Epithelial cell of proximal tubule (primary cell): ENCODE data around the gene DBR1. TPM values are rescaled to one million over a fixed set of nuclear protein-coding genes. Genes with fewer than 3 reads are reported as not detected.
A peak's percentile ranks its signal among the peaks of the same experiment; 100 is the strongest.

Experiments
- DNase-seq: peaks from one replicate; pipeline ENCODE4 v3.0.0-alpha.2; 2011; ENCODE audit warnings: low read depth
- H3K4me3 ChIP-seq: 2 replicates; pipeline ENCODE4 v1.5.1; 2011; ENCODE audit warnings: low read depth, mild to moderate bottlenecking, low read length
- total RNA-seq: library from RNA; depleted of rRNA; stranded (reverse); fragments of >200 nt; gene quantifications from 2 replicates; pipeline ENCODE4 v1.2.3, GENCODE V29; 2015
- TF ChIP-seq, protein P1 (sequence below): conservative IDR thresholded peaks from 2 replicates; pipeline ENCODE4 v1.5.1; 2012; ENCODE audit warnings: low read depth, mild to moderate bottlenecking, low read length

Gene DBR1
- total RNA-seq, 1 donor from 2014 or later = 11.8 TPM

DNA sequence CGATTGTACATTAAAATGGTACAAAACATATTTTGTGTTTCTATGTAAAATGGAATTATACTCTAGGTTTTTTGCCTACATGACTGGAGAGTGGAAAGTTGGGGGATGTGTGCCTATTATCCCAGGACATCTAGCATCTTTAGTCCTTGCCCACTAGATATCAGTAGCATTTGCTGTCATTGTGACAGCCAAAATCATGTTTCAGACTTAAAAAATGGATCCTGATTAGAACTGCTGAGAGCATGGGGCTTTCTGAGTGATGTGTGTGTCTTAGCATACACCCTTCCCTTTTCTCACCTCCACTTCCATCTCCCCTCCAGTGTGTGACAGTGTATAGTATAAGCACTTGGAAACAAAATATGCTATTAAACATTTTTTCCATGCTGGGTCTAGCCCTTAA lies 25.7 kb upstream of the DBR1 start:
- no peak overlapping the region for H3K4me3 ChIP-seq
- TF ChIP-seq, protein P1, sequence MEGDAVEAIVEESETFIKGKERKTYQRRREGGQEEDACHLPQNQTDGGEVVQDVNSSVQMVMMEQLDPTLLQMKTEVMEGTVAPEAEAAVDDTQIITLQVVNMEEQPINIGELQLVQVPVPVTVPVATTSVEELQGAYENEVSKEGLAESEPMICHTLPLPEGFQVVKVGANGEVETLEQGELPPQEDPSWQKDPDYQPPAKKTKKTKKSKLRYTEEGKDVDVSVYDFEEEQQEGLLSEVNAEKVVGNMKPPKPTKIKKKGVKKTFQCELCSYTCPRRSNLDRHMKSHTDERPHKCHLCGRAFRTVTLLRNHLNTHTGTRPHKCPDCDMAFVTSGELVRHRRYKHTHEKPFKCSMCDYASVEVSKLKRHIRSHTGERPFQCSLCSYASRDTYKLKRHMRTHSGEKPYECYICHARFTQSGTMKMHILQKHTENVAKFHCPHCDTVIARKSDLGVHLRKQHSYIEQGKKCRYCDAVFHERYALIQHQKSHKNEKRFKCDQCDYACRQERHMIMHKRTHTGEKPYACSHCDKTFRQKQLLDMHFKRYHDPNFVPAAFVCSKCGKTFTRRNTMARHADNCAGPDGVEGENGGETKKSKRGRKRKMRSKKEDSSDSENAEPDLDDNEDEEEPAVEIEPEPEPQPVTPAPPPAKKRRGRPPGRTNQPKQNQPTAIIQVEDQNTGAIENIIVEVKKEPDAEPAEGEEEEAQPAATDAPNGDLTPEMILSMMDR = no peak
- DNase-seq = no peak

DNA sequence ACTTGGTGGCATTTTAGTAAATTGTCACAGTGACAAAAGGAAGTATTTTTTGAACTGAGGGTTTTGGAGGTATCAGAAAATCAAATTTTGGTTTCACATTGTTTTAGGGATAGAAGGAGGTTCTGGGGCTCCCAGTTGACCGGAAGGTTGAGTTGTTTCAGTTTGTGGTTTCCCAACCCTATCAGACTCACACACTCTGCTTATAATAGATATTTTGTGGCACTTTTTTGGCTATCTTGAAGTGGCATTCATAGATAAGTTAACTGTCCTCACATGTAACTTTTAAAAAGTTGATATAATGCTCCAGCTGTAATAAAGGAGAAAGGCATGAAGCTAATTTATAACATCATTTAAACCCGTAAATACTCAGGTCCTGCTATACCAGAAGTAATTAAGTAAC lies 25.1 kb upstream of the DBR1 start:
- no peak overlapping the region for H3K4me3 ChIP-seq
- TF ChIP-seq, protein P1 = no peak
- no peak for DNase-seq

DNA sequence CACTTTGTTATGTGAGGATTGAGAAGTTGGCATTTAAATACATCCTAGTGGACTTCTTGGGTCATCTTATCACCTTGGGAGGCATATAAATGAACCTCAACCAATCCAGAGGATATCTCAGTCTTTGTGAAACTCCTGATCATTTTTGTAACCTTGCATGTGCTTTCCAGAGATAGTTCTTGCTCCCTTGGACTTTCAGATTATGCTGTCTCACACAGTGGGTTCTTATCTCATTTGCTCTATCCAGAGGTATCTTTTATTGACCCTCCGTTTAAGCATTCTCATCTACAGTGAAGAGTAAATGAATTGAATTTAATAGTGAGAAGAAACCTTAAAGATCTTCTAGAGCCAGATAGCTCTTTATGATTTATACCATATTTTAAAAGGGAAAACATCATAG lies 22.8 kb upstream of the DBR1 start:
- no peak overlapping the region for H3K4me3 ChIP-seq
- TF ChIP-seq, protein P1 = no peak
- DNase-seq = no peak

DNA sequence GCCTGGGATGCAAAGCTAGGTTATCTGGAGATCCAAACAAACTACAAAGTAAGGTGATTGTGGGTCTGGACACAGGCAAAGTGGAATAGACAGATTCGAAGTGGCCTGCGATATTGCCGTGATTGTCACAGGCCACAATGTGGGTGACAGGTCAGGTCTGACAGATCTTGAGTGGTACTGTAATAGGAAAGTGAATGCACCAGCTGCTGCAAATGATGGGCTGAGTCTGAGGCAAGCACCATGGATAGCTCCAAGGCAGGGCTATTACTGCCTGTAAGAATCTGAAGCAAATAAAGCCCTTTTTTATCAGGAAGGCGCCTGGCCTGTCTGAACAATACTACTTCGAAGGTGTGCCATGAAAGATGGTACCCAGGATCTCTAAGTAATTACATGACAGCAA lies 22.3 kb upstream of the DBR1 start:
- no peak overlapping the region for H3K4me3 ChIP-seq
- DNase-seq = no peak
- TF ChIP-seq, protein P1 = no peak

DNA sequence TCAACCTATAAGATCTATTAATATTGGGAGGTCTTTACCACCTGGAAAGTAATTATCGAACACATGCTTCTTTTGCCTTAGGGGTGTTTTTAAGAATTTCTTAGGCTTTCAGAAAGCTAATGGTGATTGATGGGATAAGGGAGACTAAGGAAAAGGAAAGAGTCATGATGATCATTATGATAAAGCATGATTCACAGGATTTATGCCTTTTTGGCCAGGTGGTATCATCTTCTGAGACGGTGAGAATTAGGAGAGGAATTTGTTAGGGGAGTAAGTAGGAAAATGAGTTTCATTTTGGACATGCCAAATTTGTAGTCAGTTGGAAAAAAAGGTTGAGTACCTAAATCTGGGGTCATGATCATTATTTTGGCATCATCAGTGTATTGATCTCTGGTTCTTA lies 21.3 kb upstream of the DBR1 start:
- TF ChIP-seq, protein P1 = no peak
- DNase-seq = no peak
- no peak overlapping the region for H3K4me3 ChIP-seq

DNA sequence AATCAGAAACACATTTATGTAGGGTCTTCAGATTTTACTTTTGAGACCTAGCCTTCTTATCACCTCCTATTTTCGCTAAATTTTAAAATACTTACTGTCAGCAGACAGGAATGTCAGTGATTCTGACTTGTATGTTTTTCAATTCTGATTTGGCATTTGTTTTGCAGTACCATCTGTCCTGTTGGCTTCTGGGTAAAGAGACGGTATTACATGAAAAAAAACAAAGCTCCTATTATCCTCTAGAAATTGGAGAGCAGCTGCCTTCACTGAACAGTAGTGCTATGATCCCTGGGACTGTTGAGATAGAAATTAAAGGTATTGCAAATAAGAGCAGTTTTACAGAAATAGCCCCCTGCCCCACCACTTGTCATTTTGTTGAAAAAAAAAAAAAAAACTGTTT lies 20.8 kb upstream of the DBR1 start:
- no peak for DNase-seq
- TF ChIP-seq, protein P1 = no peak
- H3K4me3 ChIP-seq = no peak overlapping the region

DNA sequence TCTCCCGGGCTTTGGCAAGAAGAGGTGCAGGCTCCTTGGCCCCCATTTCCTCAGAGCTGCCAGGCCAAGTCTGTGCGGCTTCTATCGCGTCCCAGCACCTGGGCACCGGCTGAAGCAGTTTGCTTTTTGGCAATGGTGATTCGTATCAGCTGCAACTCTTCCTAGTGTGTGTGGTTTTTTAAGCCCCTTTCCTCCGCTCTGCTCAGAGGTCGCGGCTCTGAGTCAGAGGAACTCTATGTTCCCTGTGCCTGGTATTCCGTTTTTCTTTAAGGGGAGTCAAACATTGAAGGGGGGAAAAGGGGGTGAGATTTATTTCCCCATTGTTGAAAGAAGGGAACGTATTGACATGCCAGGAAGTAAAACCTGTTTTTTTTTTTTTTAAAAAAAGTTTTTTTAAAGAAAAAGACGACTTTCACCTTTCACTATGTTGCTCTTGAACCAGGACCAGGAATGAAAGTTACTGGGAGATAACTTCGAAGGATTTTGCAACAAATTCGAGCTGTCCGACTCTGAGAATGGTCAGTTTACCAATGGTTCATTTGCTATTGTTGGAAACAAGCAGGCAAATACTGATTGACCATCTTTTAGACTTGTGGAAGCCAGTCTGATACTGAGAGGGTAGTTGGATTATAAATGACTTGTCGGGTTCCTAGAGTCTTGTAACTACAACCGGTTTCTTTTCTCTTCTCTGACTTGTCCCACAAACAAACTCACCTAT lies 13.5 kb upstream of the DBR1 start:
- peak overlapping the region; percentile 96 for H3K4me3 ChIP-seq
- DNase-seq = no peak
- TF ChIP-seq, protein P1 = no peak
